ENCODE measurements around the gene NFATC1. TPM values are rescaled to one million over a fixed set of nuclear protein-coding genes. Genes with fewer than 3 reads are reported as not detected.

NFATC1 gene
- total RNA-seq, 2 donors from 2014 or later = 1.6 to 4.3 TPM

DNA sequence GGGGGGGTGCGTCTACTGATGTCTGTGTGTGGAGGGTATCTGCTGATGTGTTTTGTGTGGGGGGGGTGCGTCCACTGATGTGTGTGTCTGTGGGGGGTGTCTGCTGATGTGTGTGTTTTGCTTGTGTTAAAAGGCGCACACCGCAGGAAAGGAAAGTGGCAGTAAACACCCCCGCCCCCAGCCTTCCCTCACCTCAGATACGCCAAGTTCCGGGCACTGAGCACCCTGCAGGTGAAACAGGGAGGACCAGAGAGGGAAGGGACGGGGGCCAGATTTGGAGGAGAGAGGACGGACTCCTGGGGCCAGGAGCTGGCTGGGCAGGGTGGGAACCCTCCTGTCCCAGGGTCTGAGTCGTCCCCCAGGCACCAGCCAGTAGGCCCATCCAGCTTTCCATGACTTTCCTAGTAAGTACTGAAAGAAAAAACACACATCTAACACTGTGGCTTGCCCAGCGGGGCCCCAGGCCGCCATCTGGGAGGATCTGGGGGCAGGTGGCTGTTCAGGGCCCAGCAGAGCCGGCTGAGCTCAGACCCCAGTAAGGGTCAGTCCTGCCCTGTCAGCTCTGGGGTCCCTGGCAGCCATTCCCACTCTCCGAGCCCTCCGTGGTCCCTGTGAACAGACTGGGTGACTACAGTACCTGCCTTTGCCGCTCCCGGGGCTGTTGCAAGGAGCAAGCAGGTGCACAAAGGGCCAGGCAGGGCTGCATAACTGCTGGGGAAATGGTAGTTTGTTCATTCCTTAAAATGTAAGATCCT lies 126.9 kb downstream of the NFATC1 start:
- DNase-seq = peak; percentile 32
- Histone ChIP-seq H3K36me3 (no peaks in the 10 kb centered on the region), H3K4me3 (no peak overlapping the region), H3K27ac (peak overlapping the region; percentile 44), H3K27me3 (no peaks in the 10 kb centered on the region), H3K9ac (ENCODE audit: low read depth in 2 of 2, low read length in 2 of 2) (peak overlapping the region in 1 of 2 donors; percentile 9), H3K9me3 (no peaks in the 10 kb centered on the region), H3K4me1 (no peaks in the 10 kb centered on the region)
- intact Hi-C loops (cut with DNase I) = no loop called here
- TF ChIP-seq CTCF (IDR thresholded peaks at IDR 0.05) = no peak

GRCh38 chr18:79523206-79523735 lies 127.5 kb downstream of the NFATC1 start:
- H3K4me3 ChIP-seq = no peak overlapping the region
- H3K27me3 ChIP-seq = no peaks in the 10 kb centered on the region
- H3K36me3 ChIP-seq = no peaks in the 10 kb centered on the region
- DNase-seq = no peak
- H3K27ac ChIP-seq = peak overlapping the region; percentile 44
- no peaks in the 10 kb centered on the region for H3K4me1 ChIP-seq
- no peaks in the 10 kb centered on the region for H3K9me3 ChIP-seq
- peak overlapping the region in 1 of 2 donors; percentile 9 for H3K9ac ChIP-seq (ENCODE audit: low read depth in 2 of 2, low read length in 2 of 2)
- TF ChIP-seq CTCF (IDR thresholded peaks at IDR 0.05) = no peak
- intact Hi-C loops (cut with DNase I) = no loop called here

GRCh38 chr18:79523736-79524180 lies 128.0 kb downstream of the NFATC1 start:
- H3K4me3 ChIP-seq = no peak overlapping the region
- no peak for TF ChIP-seq CTCF (IDR thresholded peaks at IDR 0.05)
- peak; percentile 27 for DNase-seq
- peak overlapping the region; percentile 44 for H3K27ac ChIP-seq
- H3K27me3 ChIP-seq = no peaks in the 10 kb centered on the region
- no peaks in the 10 kb centered on the region for H3K36me3 ChIP-seq
- no peak overlapping the region for H3K9ac ChIP-seq (ENCODE audit: low read depth in 2 of 2, low read length in 2 of 2)
- H3K4me1 ChIP-seq = no peaks in the 10 kb centered on the region
- no peaks in the 10 kb centered on the region for H3K9me3 ChIP-seq
- intact Hi-C loops (cut with DNase I) = no loop called here

DNA sequence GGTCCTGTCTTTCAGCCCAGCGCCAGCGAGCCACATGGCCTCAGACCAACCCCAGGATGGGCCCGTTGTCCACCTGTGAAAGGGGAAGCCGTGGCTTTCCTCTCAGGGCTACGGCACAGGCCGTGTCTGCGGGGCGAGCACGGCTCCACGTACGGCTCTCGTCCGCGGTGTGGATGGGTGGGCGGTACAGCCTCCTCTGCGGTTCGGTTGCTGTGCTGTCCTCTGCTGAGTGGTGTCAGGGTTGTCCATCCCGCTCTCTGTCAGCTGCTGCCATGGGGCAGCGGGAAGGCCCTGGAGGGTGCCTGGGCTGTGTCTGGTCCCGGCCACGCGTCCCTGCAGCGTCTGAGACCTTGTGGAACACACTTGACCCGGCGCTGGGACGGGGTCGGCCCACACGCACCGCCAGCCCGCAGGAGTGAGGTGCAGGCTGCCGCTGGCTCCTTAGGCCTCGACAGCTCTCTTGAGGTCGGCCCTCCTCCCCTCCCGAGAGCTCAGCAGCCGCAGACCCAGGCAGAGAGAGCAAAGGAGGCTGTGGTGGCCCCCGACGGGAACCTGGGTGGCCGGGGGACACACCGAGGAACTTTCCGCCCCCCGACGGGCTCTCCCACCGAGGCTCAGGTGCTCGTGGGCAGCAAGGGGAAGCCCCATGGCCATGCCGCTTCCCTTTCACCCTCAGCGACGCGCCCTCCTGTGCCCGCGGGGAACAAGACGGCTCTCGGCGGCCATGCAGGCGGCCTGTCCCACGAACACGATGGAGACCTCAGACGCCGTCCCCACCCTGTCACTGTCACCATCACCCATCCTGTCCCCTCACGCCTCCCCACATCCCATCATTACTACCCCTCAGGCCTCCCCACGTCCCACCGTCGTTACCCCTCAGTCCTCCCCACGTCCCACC lies 128.7 kb downstream of the NFATC1 start:
- TF ChIP-seq CTCF (IDR thresholded peaks at IDR 0.05) = no peak
- peak overlapping the region; percentile 2 for H3K4me3 ChIP-seq
- intact Hi-C loops (cut with DNase I) = loop anchor here (5.0 kb wide), 1 partner anchor 142 kb away; no protein-coding TSS in a partner anchor

More for the DNA sequence above, 128.7 kb downstream of the NFATC1 start:
- Histone ChIP-seq H3K9me3 (no peaks in the 10 kb centered on the region), H3K4me1 (no peaks in the 10 kb centered on the region), H3K27me3 (no peaks in the 10 kb centered on the region), H3K36me3 (no peaks in the 10 kb centered on the region), H3K27ac (no peak overlapping the region), H3K9ac (ENCODE audit: low read depth in 2 of 2, low read length in 2 of 2) (peak overlapping the region in 1 of 2 donors; percentile 35)
- DNase-seq = no peak
